GM18868 (cell line): Measurements from ENCODE around the gene EGR4.

ENCODE experiments used
- ATAC-seq: cut with Tn5 transposase; IDR thresholded peaks from one replicate; pipeline ENCODE4 v1.9.1; 2021; ENCODE audit warnings: mild to moderate bottlenecking, moderate library complexity; ENCODE audit not compliant: unreplicated experiment

The EGR4 gene

GRCh38 chr2:73250872-73251846 is 42.2 kb downstream of the EGR4 start:
- ATAC-seq, result no peak

- ATAC-seq, result no peak
Observed at GRCh38 chr2:73249636-73250035, 43.7 kb downstream of the EGR4 start.

- no peak for ATAC-seq
Observed at GRCh38 chr2:73246850-73247249, 46.5 kb downstream of the EGR4 start.

GRCh38 chr2:73244580-73244979 is 48.8 kb downstream of the EGR4 start:
- no peak for ATAC-seq

- ATAC-seq, result no peak
Observed at GRCh38 chr2:73243884-73244570, 49.3 kb downstream of the EGR4 start.
